ENCODE data around the gene TRAFD1.
A peak's percentile ranks its signal among the peaks of the same experiment; 100 is the strongest.

Gene TRAFD1

DNA sequence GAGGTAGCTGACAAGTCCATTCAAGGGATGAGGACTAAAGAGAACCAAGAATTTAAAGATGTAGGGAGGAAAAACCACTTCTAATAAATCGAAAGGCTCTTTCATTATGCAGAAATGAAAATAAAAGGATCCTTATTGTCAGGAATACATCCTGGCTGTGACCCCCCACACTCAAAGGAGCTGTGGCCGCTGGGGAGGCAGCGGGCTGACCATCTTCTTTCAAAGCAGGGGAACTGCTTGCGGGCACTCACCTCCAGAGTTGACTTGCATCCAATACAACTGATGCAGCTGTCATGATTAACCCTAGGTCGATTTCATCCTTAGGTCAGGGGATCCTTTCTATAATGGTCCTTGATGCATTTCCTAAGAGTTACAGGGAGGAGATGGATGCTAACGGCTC lies 35.3 kb downstream of the TRAFD1 start:
- H3K4me1 Mint-ChIP-seq (ENCODE audit: low read depth), result peaks cover 9% of the 10 kb centered on the region
- no peaks in the 10 kb centered on the region for H3K27me3 Mint-ChIP-seq (ENCODE audit: low read depth)
- no peak overlapping the region for H3K4me3 Mint-ChIP-seq
- DNase-seq (ENCODE audit: low spot score), result no peak
- peaks cover 50% of the 10 kb centered on the region for H3K36me3 Mint-ChIP-seq (ENCODE audit: low read depth)
- no peak overlapping the region for H3K27ac Mint-ChIP-seq
- H3K9me3 Mint-ChIP-seq, result peaks cover 20% of the 10 kb centered on the region

DNA sequence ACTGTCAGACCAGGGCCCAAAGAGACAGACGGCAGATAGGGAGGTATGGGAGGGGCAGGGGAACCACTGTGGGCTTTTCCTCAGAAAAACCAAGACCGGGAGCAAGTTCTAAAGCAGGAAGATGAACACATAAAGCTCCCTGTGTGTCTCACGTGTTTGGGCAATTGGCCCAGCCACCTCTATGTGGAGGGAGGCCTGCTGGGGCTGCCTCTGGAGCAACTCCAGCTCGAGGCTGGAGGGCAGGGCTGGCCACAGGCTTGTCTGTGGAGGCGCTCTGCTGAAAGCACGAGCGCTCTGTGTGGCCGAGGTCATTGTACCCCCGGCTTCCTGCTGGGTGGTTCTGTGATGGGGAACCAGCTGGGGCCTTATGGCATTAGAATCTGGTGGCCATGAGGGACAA lies 36.4 kb downstream of the TRAFD1 start:
- peaks cover 13% of the 10 kb centered on the region for H3K9me3 Mint-ChIP-seq
- H3K27ac Mint-ChIP-seq, result no peak overlapping the region
- DNase-seq (ENCODE audit: low spot score), result no peak
- H3K27me3 Mint-ChIP-seq (ENCODE audit: low read depth), result no peaks in the 10 kb centered on the region
- peaks cover 9% of the 10 kb centered on the region for H3K4me1 Mint-ChIP-seq (ENCODE audit: low read depth)
- H3K4me3 Mint-ChIP-seq, result no peak overlapping the region
- H3K36me3 Mint-ChIP-seq (ENCODE audit: low read depth), result peaks cover 39% of the 10 kb centered on the region

DNA sequence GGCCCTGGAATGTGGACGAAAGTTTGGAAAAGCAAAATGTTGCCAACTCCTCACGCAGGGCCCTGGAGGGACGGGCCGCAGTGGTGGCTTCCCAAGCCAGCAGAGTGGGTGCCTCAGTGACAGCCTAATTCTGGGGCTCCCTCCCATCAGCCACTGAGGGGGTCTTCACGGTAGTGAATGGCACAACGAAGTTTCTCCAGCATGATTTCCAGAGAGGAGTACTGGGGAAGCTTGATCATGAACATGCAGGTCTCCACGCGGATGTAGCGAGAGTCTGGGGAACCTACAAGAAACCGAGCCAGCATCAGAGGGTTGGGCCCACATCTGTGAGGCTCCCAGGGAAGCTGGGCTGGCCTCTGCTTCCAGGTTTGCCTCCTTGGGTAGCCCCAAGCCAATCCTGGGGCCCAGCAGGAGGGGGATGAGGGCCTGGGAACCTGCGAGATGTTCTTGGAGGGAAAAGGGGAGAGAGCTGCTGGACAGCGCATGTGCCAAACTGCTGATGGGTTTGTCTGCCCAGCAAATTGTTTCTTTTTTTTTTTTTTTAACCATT lies 37.0 kb downstream of the TRAFD1 start:
- Mint-ChIP-seq H3K4me3 (no peak overlapping the region), H3K4me1 (ENCODE audit: low read depth) (peaks cover 9% of the 10 kb centered on the region), H3K27me3 (ENCODE audit: low read depth) (no peaks in the 10 kb centered on the region), H3K9me3 (peaks cover 13% of the 10 kb centered on the region), H3K27ac (no peak overlapping the region), H3K36me3 (ENCODE audit: low read depth) (peaks cover 33% of the 10 kb centered on the region)
- DNase-seq (ENCODE audit: low spot score), result no peak

DNA sequence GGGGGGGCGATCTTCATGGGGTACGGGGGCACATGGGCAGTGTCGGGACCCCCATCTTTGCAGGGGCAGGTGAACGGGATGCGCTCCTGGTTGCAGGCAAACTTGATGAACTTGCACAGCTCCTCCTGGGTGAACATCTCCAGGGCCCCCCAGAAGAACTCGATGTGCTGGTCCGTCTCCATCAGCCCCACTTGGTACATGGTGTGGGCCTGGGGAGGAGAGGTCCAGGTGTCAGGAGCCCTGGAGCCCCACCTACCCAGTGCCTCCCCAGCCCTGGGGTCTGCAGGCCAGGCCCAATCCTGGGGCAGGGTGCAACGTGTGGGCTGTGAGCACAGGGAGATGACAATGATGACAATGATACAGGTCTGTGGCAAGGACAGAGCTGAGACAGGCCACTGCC lies 37.7 kb downstream of the TRAFD1 start:
- DNase-seq (ENCODE audit: low spot score), result no peak
- Mint-ChIP-seq H3K36me3 (ENCODE audit: low read depth) (peaks cover 25% of the 10 kb centered on the region), H3K4me1 (ENCODE audit: low read depth) (peaks cover 4% of the 10 kb centered on the region), H3K4me3 (no peak overlapping the region), H3K9me3 (peaks cover 6% of the 10 kb centered on the region), H3K27ac (no peak overlapping the region), H3K27me3 (ENCODE audit: low read depth) (no peaks in the 10 kb centered on the region)

DNA sequence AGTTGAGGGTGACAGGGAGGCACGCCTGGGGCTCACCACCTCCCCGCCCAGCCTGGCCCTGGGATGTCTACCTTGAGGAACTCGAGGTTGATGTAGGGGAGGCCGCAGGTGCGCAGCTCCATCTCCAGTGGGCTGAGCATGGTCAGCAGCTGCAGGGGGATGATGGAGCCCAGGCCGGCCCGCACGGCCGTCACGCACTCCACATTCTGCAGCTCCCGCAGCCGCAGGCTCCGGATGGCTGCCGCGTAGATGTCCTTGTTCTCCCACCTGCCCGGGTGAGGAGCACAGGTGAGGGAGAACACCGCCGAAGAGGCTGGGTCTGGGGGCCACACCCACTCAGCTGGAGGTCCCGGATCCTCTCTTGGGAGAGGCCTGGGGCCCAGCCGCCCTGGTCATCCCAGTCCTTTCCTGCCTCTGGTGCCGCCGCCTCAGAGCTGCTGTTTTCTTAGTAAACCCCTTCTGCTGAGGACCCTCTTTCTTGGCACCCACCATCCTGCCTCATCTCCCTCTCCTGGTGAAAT lies 38.2 kb downstream of the TRAFD1 start:
- no peak for DNase-seq (ENCODE audit: low spot score)
- Mint-ChIP-seq H3K36me3 (ENCODE audit: low read depth) (peaks cover 20% of the 10 kb centered on the region), H3K4me3 (no peak overlapping the region), H3K27ac (no peak overlapping the region), H3K27me3 (ENCODE audit: low read depth) (no peaks in the 10 kb centered on the region), H3K9me3 (peaks cover 1% of the 10 kb centered on the region), H3K4me1 (ENCODE audit: low read depth) (peaks cover 4% of the 10 kb centered on the region)

DNA sequence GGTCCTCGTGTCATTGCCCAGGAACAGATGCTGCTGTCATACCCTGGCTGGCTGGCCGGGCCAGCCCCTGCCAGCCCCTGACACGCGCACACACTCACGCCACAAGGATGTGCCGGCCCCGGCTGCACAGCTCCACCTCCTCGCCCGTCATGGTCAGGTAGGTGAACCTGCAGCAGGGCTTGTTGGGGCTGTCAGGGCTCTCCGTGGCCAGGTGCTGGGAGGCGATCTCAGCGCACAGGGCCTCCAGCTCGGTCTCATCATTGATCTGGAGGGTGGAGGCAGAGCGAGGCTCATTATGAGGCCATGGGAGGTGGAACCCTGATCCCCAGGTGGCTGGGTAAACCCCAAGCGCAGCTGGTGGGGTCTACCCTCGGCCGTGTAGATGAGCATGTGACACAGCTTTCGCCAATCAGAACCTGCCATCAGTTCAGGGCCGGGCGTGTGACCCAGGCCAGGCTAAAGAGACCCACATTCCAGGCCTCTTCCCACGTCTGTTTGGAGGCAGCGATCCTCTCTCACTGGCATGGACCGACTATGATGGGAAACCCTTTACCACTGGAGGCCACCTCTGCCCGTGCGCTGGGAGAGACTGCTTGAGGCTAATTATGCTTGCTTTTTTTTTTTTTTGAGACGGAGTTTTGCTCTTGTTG lies 38.8 kb downstream of the TRAFD1 start:
- Mint-ChIP-seq H3K36me3 (ENCODE audit: low read depth) (peaks cover 14% of the 10 kb centered on the region), H3K27ac (no peak overlapping the region), H3K4me1 (ENCODE audit: low read depth) (peaks cover 2% of the 10 kb centered on the region), H3K4me3 (no peak overlapping the region), H3K27me3 (ENCODE audit: low read depth) (no peaks in the 10 kb centered on the region), H3K9me3 (no peaks in the 10 kb centered on the region)
- no peak for DNase-seq (ENCODE audit: low spot score)

DNA sequence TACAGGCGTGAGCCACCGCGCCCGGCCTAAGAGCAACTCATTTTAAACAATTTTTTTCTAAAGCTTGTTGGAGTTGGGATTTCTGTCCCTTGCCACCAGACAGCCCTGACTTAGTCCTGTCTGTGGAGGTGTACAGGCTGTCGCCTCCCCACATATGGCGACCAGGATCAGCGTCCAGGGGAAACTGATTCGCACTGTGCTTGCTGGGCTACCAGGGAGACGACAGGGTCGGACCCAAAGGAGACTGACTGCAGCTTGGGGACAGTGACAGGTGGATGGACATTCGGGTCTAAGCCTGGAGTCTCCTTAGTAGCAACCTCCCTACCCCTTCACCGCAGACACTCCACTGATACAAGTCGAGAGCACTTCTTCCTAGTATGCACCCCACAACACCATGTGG lies 40.3 kb downstream of the TRAFD1 start:
- Mint-ChIP-seq H3K4me1 (ENCODE audit: low read depth) (no peaks in the 10 kb centered on the region), H3K27me3 (ENCODE audit: low read depth) (no peaks in the 10 kb centered on the region), H3K4me3 (no peak overlapping the region), H3K9me3 (no peaks in the 10 kb centered on the region), H3K27ac (no peak overlapping the region), H3K36me3 (ENCODE audit: low read depth) (peaks cover 7% of the 10 kb centered on the region)
- no peak for DNase-seq (ENCODE audit: low spot score)

DNA sequence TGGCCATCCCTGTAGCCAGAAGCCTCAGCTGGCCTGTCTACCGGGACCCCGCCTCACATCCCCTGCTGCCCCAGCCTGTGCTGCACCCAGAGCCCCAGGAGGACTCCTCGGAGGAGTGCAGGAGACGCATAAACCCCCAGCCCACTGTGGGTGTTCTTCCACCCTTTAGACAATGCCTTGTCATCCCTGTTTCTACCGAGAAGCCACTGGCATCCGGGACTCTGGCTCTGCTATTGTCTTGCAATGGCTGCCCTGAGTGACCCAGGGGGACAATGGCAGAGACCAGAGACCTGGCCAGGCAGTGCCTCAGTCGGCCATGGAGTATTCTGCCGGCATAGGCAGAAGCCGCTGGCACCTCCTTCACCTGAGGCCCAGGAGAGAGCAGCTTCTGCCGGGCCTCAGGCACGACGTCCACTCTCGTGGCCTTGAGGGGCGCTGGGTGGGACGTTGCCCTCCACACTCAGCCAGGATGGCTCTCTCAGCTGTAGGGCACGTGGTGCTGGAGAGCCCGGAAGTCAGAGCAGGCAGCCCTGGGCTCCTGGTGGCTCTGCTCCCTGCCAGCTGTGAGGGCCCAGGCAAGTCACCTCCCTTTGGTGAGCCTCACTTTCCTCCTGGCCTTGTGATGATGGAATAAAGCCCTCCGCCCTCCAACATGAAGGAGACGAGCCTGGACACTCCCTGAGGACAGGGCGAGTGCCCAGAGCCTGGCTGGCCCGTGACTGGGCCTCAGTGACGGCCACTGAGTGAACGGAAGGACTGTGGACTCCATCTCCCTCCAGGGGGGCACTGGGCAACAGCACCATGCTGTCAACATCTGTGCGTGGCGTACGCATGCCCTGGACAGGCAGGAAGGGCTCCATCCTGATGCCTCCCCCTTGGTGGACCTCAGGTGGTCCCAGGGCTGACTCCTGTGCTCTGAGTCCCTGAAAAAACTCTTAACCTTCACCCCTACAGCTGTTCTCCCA lies 41.0 kb downstream of the TRAFD1 start:
- H3K36me3 Mint-ChIP-seq (ENCODE audit: low read depth), result peaks cover 7% of the 10 kb centered on the region
- H3K4me1 Mint-ChIP-seq (ENCODE audit: low read depth), result no peaks in the 10 kb centered on the region
- no peaks in the 10 kb centered on the region for H3K9me3 Mint-ChIP-seq
- H3K27ac Mint-ChIP-seq, result peak overlapping the region; percentile 26
- DNase-seq (ENCODE audit: low spot score), result no peak
- no peaks in the 10 kb centered on the region for H3K27me3 Mint-ChIP-seq (ENCODE audit: low read depth)
- no peak overlapping the region for H3K4me3 Mint-ChIP-seq

DNA sequence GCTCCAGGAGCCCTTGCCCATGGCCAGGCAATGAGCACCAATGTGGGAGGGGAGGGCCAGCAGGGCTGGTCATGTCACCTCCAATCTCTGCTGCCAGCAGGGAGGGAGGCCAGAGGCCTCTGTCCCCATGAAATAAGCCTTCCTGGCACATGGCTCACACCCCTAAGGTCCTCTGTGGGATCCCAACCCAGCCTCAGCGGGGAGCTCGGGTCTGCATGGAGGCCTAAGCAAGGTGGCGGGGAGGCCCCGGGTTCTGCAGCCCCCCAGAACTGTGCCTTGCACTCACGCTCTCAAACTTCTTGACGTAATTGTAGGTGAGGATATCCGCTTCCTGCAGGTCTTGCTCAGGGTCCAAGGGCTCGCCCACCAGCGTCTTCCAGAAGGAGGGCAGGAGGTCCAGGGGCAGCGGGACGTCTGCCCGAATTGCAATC lies 41.7 kb downstream of the TRAFD1 start:
- no peak for DNase-seq (ENCODE audit: low spot score)
- Mint-ChIP-seq H3K4me3 (no peak overlapping the region), H3K4me1 (ENCODE audit: low read depth) (no peaks in the 10 kb centered on the region), H3K27ac (peak overlapping the region; percentile 26), H3K36me3 (ENCODE audit: low read depth) (peaks cover 4% of the 10 kb centered on the region), H3K9me3 (no peaks in the 10 kb centered on the region), H3K27me3 (ENCODE audit: low read depth) (no peaks in the 10 kb centered on the region)

DNA sequence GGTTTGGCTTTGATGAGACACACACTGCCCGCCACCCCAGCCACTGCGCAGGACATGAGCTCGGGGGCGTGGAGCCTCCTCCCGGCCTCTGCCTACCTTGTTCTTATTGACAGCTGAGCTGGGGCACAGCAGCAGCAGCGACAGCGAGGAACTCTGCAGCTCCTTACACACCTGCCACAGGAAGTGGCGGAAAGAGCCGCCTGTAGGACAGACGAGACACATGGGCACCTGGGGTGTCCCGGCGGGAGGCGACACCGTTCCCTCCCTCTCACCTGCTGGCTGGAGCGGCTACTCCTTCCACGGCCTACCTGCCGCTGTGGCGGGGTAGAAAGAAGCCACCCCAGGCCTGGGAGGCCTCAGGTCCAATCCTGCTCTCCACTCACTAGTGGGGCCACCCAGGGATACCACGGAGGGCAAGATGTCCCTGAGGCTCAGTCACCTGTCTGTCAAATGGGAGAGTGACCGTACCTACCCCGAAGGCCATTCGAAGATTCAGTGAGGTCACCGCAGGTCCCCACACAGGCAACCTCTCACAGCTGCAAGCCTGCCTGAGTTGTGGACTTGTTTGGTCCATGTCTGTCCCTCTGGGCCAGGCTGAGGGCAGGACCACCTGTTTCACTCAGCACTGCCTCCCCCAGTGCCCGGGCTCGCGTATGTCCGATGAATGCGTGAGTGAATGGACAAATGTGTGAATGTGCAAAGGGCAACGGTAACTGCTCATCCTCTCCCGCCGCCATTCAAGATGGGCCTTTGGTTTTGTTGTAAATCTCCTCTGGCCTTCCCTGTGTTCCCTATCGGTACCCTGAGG lies 42.6 kb downstream of the TRAFD1 start:
- Mint-ChIP-seq H3K27me3 (ENCODE audit: low read depth) (no peaks in the 10 kb centered on the region), H3K27ac (no peak overlapping the region), H3K4me3 (no peak overlapping the region), H3K36me3 (ENCODE audit: low read depth) (peaks cover 10% of the 10 kb centered on the region), H3K4me1 (ENCODE audit: low read depth) (no peaks in the 10 kb centered on the region), H3K9me3 (no peaks in the 10 kb centered on the region)
- DNase-seq (ENCODE audit: low spot score), result no peak

DNA sequence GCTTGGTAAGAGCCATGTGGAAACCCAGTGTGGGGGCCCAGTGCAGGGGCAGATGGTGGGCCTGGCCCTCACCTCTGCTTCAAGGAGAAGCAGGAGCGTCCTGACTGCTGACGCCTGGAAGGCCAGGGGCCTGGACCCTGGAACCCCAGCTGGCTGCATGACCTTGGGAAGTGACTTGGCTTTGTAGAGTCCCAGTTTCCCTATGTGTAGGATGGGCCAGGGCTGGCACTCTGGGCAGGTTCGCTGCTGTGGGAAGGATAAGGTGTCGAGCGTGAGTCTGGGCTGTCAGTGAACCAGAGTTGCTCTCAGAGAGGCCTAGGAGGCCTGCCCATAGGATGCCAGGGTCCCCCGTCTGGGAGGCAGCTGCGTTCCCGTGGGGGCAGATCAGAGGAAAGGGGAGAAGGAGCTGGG lies 43.2 kb downstream of the TRAFD1 start:
- Mint-ChIP-seq H3K4me3 (no peak overlapping the region), H3K27ac (no peak overlapping the region), H3K27me3 (ENCODE audit: low read depth) (no peaks in the 10 kb centered on the region), H3K36me3 (ENCODE audit: low read depth) (peaks cover 10% of the 10 kb centered on the region), H3K9me3 (no peaks in the 10 kb centered on the region), H3K4me1 (ENCODE audit: low read depth) (no peaks in the 10 kb centered on the region)
- no peak for DNase-seq (ENCODE audit: low spot score)

DNA sequence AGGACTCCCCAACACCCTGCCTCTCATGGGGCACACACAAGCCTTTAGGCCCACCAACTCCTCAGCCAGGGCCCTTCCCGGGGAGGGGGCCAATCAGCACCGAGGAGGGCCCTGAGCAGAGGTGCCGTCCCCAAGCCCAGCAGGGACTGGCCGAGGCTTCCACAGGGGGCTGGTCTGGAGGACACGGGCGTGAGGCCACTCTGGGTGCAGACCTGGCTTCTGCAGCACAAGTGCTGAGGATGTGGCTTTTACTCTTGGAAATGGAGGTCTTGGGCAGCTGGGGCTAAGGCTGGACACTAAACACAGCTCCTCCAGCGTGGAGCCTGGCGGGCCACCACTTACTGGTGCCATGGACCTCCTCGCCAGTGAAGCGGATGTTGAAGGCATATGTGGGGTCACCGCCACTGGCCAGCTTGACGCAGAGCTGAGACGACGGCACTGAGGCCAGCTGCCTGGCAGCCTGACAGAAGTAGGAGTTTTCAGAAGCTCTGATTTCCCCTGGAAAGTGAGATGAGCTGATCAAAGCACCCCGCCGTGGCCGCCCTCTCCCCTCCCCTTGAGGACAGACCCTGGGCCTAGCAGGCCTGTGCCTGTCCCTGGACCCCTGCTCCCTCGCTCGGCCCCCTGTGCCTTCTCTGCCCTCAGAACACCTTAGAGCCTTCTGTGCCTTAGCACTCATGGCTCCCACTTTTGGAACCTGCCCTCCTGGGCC lies 44.0 kb downstream of the TRAFD1 start:
- Mint-ChIP-seq H3K36me3 (ENCODE audit: low read depth) (peaks cover 10% of the 10 kb centered on the region), H3K4me1 (ENCODE audit: low read depth) (no peaks in the 10 kb centered on the region), H3K9me3 (no peaks in the 10 kb centered on the region), H3K27me3 (ENCODE audit: low read depth) (no peaks in the 10 kb centered on the region), H3K27ac (no peak overlapping the region), H3K4me3 (no peak overlapping the region)
- no peak for DNase-seq (ENCODE audit: low spot score)

DNA sequence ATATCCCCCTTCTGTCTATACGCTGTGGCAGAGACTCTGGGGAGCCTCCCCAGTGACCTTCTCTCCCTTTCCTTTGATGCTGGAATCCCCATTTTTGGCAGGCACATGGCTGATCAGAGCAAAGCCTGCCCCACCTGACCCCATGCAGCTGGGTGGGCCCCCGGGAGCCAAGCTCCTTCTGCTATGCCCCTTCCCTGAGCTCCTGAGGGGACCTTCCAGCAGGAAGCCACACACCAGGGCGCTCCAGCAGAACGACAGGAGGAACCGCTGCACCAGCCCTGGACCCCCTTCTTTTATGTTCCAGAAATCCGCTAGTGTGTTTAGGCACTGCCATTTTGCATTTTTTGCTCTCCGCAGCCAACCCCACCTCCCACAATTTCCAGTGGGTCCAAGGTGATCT lies 44.6 kb downstream of the TRAFD1 start:
- H3K9me3 Mint-ChIP-seq, result no peaks in the 10 kb centered on the region
- peak overlapping the region; percentile 45 for H3K27ac Mint-ChIP-seq
- H3K27me3 Mint-ChIP-seq (ENCODE audit: low read depth), result no peaks in the 10 kb centered on the region
- H3K4me3 Mint-ChIP-seq, result no peak overlapping the region
- no peaks in the 10 kb centered on the region for H3K4me1 Mint-ChIP-seq (ENCODE audit: low read depth)
- peaks cover 14% of the 10 kb centered on the region for H3K36me3 Mint-ChIP-seq (ENCODE audit: low read depth)
- DNase-seq (ENCODE audit: low spot score), result no peak
